ENCODE measurements around the gene FBXW10B. TPM values are rescaled to one million over a fixed set of nuclear protein-coding genes. Genes with fewer than 3 reads are reported as not detected.
"Not testable (repeated sequence)": the region's sequence is repeated elsewhere in the genome, so short reads cannot be mapped to it uniquely, and the experiment has no call there.

Gene FBXW10B, protein sequence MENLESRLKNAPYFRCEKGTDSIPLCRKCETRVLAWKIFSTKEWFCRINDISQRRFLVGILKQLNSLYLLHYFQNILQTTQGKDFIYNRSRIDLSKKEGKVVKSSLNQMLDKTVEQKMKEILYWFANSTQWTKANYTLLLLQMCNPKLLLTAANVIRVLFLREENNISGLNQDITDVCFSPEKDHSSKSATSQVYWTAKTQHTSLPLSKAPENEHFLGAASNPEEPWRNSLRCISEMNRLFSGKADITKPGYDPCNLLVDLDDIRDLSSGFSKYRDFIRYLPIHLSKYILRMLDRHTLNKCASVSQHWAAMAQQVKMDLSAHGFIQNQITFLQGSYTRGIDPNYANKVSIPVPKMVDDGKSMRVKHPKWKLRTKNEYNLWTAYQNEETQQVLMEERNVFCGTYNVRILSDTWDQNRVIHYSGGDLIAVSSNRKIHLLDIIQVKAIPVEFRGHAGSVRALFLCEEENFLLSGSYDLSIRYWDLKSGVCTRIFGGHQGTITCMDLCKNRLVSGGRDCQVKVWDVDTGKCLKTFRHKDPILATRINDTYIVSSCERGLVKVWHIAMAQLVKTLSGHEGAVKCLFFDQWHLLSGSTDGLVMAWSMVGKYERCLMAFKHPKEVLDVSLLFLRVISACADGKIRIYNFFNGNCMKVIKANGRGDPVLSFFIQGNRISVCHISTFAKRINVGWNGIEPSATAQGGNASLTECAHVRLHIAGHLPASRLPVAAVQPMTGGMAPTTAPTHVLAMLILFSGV
- not detected in 2 replicates for total RNA-seq (2021)
- long read RNA-seq: 0 reads

- not testable (repeated sequence) for H3K27me3 Mint-ChIP-seq (ENCODE audit: low read depth); H3K14ac ChIP-seq (ENCODE audit: insufficient read depth, low read length)
Measured at GRCh38 chr17:15619331-15620058, at the start of gene FBXW10B. Gene FBXW10B, minus strand, starts transcription at chr17:15619704. Its CDS starts 192 bp downstream, at chr17:15619512.

More at GRCh38 chr17:15619331-15620058, at the start of gene FBXW10B:
- not testable (repeated sequence) for H3K9me3 Mint-ChIP-seq; H3K27ac ChIP-seq (ENCODE audit: insufficient read length, low read depth, low read length); H3K4me2 ChIP-seq (ENCODE audit: insufficient read depth, insufficient read length, low read length); H4K20me1 ChIP-seq (ENCODE audit: control insufficient read depth, insufficient read depth, insufficient read length); H3K4ac ChIP-seq (ENCODE audit: low read depth, low read length); H3K23me2 ChIP-seq (ENCODE audit: insufficient read length, low read depth, low read length, poor library complexity, severe bottlenecking); H3K18ac ChIP-seq (ENCODE audit: insufficient read length, low read depth, low read length); H3K79me2 ChIP-seq (ENCODE audit: insufficient read depth, low read length); H3K4me1 Mint-ChIP-seq; H2BK120ac ChIP-seq (ENCODE audit: low read depth, low read length, poor library complexity, severe bottlenecking); DNase-seq; H2AFZ ChIP-seq (ENCODE audit: low read length); H4K8ac ChIP-seq (replicated peaks; ENCODE audit: insufficient read length, low read depth, low read length); H3T11ph ChIP-seq (ENCODE audit: low read length); H3K27me3 ChIP-seq (ENCODE audit: insufficient read depth, low read length); H3K4me1 ChIP-seq (ENCODE audit: insufficient read depth, low read length); H3K36me3 Mint-ChIP-seq (ENCODE audit: insufficient read depth in 1 of 3, low read depth in 3 of 3); H2BK20ac ChIP-seq (ENCODE audit: low read depth, low read length, poor library complexity, severe bottlenecking); H2AK5ac ChIP-seq (ENCODE audit: insufficient read length, low read length); H3K4me3 Mint-ChIP-seq; H4K5ac ChIP-seq (ENCODE audit: insufficient read length, low read depth, low read length); H3K9ac ChIP-seq (ENCODE audit: extremely low read depth, insufficient read length, low read length); H2BK5ac ChIP-seq (ENCODE audit: insufficient read length, low read length); H3K23ac ChIP-seq (ENCODE audit: insufficient read length, low read depth, low read length); H3K79me1 ChIP-seq (ENCODE audit: insufficient read depth, low read depth, low read length, poor library complexity, severe bottlenecking); H3K56ac ChIP-seq (ENCODE audit: insufficient read length, low read depth, low read length); H2BK15ac ChIP-seq (ENCODE audit: low read depth, low read length); H2BK12ac ChIP-seq (ENCODE audit: insufficient read length, low read depth, low read length); H3K27ac Mint-ChIP-seq; H4K91ac ChIP-seq (ENCODE audit: insufficient read length, low read depth, low read length); H3K9me3 ChIP-seq (ENCODE audit: control insufficient read depth, low read depth, low read length)
- WGBS (ENCODE audit: extremely low coverage, insufficient read length, low lambda C conversion rate): no CpG with 5 or more reads among the region's 12 CpGs
